ENCODE data around the gene TPBGL.

TPBGL gene

DNA sequence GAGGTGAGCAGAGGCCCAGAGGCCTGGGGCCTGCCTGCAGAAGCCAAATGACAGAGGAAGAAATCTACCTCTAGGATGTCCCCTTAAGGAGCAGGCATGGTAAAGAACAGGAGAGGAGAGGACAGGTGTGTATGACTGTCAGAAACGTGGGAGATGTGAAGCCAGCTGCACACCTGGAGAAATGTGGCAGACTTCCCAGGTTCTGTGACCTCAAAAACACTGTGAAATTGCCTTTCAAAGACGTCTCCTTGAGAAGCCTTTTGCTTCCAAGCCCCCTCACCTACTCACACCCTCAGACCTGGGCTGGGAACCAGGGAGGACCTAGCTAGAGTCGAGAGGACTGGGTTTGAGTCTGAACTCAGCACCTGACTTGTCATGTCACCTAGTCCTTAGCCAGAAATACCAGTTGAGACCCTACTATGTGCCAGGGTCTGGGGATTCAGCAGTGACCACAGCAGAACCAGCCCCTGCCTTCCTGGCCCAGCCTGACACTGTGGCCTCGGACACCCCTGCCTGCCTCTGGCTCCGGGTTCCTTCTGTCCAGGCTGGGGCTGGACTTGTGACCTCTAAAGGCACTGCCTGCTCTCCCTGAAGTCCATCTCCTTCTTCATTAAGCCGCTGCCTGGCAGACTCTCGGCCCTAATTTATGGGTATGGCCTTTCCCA, 5.6 kb downstream of the TPBGL start:
- no peak for DNase-seq (ENCODE audit: low spot score)

- no peak for DNase-seq (ENCODE audit: low spot score)
Measured at GRCh38 chr11:75246671-75247350, 6.2 kb downstream of the TPBGL start.

- no peak for DNase-seq (ENCODE audit: low spot score)
Measured at GRCh38 chr11:75248924-75249256, 8.3 kb downstream of the TPBGL start.

- DNase-seq (ENCODE audit: low spot score) = no peak
Measured at GRCh38 chr11:75249704-75250103, 9.1 kb downstream of the TPBGL start.

GRCh38 chr11:75254326-75254725, 13.8 kb downstream of the TPBGL start:
- DNase-seq (ENCODE audit: low spot score) = no peak

DNA sequence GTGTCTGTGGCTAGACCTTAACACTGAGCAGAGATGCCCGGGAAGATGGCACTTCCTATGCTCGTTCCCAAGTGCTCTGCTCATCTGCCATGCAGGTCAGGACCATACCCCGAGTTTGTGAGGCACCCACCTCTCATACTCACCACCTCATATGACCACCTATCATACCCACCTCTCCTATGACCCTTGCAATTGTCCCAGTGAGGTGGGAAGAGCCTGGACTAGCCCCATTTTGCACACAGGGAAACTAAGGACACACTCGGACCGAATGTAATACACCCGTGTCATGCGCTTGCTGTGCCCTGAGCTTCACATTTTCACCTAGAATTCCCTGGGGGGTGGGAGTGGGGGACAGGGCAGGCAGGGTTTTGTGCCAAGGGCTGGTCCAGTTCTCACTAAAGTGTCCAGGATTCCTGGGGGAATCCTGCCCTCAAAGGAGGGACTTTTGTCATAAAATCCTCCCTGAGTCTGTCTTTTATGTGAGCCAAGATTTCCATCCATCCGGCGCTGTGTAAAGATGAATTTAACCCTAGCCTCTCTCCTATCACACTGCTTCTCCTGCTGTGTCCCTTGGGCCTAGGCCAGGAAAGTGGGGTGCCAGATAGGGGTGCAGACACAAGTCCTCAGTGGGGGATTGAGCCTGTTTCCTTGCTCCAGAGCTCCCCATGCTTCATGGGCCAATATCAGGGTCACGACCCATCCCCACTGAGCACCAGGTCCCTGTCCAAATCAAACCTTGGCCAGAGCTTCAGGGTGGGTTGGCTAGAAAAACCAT, 20.0 kb downstream of the TPBGL start:
- no peak for DNase-seq (ENCODE audit: low spot score)

- DNase-seq (ENCODE audit: low spot score) = no peak
Measured at GRCh38 chr11:75261902-75262361, 21.4 kb downstream of the TPBGL start.

GRCh38 chr11:75262436-75262835, 21.9 kb downstream of the TPBGL start:
- DNase-seq (ENCODE audit: low spot score) = no peak

- DNase-seq (ENCODE audit: low spot score) = no peak
Measured at GRCh38 chr11:75262961-75263852, 22.6 kb downstream of the TPBGL start.

DNA sequence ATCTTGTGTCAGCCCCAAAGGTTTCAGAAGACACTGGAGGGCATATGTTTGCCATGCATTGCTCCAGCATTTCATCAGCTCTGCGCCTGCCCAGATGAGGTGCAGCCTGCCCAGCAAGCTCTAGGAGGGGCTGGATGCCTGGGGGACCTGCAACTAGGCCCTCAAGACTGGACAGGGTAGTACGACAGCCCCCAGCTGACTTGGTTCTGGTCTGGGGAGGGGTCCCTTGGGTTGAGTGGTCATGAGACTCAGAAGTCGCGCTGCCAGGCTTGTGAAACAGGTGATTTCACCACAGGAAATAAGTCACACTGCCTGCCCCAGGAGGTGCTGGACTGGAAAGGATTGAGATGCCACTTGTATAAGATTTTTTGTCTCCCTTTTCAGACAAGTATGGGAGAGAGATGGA, 23.4 kb downstream of the TPBGL start:
- no peak for DNase-seq (ENCODE audit: low spot score)

DNA sequence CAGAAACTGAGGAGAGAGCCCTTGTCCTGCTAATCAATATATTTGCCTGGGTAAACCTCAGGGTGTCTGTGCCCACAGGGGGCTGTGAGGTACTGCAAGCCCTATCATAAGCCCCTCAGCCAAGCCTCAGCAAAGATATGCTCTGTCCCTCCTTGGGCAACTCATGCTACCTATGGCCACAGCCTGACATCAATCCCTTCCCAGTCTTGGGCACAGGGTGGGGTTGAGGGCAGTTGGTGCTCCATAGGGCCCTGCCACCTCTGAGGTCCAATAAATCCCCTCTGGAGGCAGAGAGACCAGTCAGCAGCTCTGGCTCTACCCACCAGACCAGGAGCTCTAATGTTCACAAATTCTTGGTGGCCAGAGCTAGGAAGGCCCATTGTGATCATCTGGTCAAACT, 23.8 kb downstream of the TPBGL start:
- DNase-seq (ENCODE audit: low spot score) = no peak

DNA sequence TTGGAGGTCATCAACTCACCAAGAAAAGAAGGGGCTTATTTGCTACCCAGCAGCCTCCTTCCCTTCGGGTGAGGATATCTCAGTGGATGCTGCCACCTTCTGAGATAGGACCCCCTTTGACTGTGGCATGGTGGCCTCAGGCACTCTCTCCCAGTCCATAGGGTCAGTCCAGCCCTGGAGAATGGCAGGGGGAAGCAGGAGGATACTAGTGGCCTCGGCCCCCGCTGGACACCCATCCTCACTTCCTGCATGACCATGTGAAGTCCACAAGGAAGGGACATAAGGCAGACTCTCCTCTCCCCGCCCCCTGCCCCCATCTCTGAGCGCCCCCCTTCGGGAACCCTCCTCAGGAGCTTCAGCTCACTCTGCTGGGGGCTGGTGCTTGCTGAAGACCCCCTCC, 24.4 kb downstream of the TPBGL start:
- no peak for DNase-seq (ENCODE audit: low spot score)

GRCh38 chr11:75265851-75266531, 25.4 kb downstream of the TPBGL start:
- no peak for DNase-seq (ENCODE audit: low spot score)

DNA sequence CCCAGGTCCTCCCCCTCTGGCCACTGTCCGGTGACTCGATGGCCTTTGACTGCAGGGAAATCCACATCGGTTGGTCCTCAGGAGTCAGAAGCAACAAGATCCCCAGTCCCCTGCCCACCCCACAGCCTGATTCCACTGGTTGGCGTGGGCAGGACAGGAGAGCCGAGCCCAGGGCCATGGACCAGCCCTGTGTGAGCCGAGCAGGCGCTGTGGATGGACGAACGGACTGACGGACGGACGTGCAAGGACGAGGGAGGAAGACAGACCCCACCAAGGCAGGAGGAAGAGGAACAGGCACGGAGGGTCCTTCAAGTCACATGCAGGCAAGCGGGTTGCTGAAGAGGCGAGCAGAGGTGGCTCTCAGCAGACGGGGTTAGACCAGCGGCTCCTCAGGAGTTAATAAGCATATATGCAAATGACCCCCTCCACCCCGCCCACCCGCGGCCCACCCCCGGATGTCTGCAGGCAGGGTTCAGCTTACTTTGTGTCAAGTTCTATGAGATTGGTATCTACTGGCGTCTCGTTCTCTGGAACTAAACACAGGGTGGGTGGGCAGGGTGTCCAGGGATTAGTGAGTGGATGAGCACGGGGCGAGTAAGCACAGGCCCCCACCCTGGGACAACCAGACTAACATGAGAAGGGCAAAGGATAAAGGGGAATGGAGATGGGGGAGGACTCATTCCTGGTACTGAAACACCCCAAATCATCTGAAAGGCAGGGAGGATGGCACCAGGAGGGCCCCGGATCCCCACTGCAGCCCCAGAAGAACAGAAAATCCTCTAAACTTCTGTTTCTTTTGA, 26.8 kb downstream of the TPBGL start:
- DNase-seq (ENCODE audit: low spot score) = no peak

GRCh38 chr11:75268626-75269366, 28.2 kb downstream of the TPBGL start:
- no peak for DNase-seq (ENCODE audit: low spot score)

DNA sequence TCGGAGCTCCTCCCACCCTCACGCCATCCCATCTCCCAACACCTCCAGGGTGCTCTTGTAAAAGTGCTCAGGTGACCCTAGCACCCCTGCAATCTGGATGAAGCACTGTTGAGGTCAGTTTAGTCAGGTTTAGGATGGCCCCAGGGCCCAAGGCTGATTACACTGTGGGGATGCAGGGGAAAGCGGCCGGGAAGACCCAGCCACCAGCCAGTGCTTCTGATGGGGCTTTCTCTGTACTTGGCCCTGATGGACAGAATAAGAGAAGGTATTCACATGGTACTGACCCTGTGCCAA, 28.7 kb downstream of the TPBGL start:
- no peak for DNase-seq (ENCODE audit: low spot score)

DNA sequence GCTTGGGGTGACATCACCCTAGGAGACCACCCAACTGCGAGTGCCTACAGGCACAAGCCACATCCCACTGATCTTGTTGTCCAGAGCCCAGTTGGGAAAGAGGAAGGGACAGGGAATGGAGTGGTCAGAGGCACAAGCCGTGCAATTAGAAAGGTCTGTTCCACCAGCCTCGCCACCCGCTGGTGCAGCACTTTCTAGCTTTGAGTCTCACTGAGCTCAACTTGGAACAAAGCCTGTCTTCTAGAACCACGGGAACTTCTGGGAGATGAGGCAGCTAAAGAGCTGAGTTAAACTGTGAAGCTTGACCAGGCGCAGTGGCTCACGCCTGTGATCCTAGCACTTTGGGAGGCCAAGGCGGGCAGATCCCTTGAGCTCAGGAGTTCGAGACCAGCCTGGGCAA, 29.3 kb downstream of the TPBGL start:
- DNase-seq (ENCODE audit: low spot score) = no peak

GRCh38 chr11:75270896-75271418, 30.4 kb downstream of the TPBGL start:
- DNase-seq (ENCODE audit: low spot score) = no peak

DNA sequence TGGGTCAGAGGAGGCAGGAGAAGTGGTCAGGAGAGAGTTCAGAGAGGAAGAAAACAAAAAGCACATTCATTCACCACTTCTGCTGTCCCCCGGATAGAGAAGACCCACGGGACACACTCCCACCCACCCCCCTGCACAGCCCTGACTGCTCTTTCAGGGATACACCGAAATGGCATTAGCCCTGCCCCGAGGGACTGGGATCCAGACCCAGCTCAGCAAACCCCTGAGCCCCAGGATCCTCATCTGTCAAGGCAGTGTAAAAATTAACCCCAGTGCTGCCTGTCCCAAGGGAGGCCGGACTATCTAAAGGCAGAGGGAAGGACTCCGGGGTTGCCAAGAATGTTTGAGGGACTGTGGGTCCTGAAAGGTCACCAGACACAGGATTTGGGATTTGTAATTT, 31.2 kb downstream of the TPBGL start:
- DNase-seq (ENCODE audit: low spot score) = no peak

- peak; percentile 37 for DNase-seq (ENCODE audit: low spot score)
Measured at GRCh38 chr11:75272391-75272790, 31.8 kb downstream of the TPBGL start.

All from ecto neural progenitor cell (in vitro differentiated cells).